SHP77 treated with DMSO at 0.1 percent for 48 hours (cell line): ENCODE data around the gene DYSF.
A peak's percentile ranks its signal among the peaks of the same experiment; 100 is the strongest.

ENCODE experiments used
- DNase-seq: peaks from one replicate; lab custom pipeline; 2025; lab: John Stamatoyannopoulos, UW

Gene DYSF

DNA sequence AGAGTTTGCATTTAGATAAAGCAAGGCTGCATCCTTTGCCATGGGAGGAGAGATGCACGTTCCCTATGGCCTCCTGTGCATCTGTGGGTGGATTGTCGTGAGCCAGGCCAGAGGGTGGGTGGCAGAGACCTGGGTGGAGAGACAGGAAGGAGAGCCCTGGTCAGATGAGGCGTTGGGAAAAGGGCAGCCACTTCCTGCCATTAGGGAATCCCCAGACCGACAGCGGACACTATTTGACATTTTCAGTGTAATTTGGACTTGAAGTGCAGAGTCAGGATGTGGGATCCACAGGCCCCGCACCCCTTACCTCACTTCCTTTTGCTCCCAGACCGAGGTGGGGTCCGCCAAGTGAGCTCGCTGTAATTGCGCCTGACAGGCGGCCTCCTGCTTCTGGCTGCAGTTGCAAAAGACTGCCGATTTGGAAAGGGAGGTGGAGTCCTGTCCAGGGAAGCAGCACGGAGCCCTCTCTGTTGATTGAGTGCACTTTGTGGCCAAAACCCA is 150.0 kb downstream of the DYSF start:
- DNase-seq: no peak

GRCh38 chr2:71603851-71604725 is 150.7 kb downstream of the DYSF start:
- DNase-seq: no peak

- DNase-seq: no peak
Measured at GRCh38 chr2:71604726-71605120, 151.4 kb downstream of the DYSF start.

GRCh38 chr2:71605173-71605641 is 151.8 kb downstream of the DYSF start:
- no peak for DNase-seq

DNA sequence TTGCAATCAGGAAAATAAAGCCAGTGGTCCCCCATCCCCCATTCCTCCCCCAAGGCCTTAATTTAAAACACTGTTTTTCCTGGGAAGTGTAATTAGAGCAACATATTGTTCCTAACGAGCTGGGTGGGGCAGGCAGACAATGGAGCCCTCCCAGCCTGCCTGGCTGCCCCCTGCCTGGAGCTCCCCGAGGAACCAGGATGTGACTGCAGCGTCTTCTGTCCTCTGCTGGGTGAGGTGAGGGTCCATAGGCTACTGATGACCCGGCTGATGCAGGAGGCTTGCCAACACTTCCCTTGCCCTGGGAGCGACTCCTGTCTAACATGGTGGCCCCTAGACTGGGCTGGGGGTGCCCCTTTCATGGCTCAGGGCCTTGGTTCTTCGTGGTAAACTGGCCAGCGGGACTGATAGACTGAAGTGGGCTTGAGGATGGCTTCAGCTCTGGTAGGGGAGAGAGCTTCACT is 152.4 kb downstream of the DYSF start:
- DNase-seq: no peak

DNA sequence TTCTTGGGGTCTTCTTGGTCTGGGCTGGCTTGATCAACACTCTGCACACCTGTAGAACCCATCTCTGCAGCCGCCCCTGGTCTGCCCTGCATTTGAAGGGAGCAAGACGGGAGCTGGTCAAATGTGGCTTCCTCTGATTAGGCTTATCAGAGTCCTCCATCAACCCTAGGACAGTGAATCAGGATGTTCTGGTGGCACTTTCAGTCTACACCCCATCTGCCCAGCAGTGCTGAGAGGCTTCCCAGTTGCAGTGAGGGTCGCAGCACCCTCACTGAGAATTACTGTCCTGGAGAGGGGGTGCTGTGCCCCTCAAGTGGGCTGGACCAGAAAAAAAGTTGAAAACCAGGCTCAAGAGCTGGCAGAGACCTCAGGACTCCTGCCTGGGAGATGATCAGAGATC is 152.9 kb downstream of the DYSF start:
- DNase-seq: no peak

DNA sequence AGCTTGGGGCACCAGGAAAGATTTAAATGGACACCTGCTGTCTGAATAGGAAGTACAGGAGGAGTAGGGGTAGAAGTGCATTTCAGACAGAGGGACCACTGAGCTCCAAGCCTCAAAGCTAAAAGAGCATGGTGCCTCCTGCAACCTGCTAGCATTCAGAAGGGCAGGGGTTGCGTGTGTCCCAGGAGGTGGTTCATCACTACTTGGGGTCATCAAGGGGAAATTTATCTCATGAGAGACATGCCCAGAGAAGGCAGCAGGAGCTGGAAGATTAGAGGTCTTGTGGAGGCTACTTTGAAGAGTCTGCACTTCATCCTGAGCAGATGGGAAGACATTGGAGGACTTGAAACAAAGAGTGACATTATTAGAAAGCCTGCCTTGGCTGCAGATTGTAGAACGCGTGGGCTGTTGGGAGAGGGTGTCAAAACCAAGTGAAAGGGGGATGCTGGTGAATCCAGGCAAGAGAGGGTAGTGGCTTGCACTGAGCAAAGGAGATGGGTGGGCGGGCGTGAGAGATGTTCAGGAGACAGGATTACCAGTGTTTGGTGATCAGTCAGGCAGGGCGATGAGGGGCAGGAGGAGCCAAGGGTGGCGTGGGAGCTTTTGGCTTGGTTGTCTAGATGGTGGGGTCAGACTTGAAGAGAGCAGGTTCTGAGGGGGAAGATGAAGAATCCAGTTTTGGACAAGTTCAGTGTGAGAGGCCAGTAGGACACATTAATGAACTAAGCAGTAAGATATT is 154.0 kb downstream of the DYSF start:
- DNase-seq: no peak

GRCh38 chr2:71608034-71608433 is 154.7 kb downstream of the DYSF start:
- DNase-seq: no peak

GRCh38 chr2:71608441-71608840 is 155.1 kb downstream of the DYSF start:
- DNase-seq: no peak

- no peak for DNase-seq
Measured at GRCh38 chr2:71609029-71609428, 155.7 kb downstream of the DYSF start.

DNA sequence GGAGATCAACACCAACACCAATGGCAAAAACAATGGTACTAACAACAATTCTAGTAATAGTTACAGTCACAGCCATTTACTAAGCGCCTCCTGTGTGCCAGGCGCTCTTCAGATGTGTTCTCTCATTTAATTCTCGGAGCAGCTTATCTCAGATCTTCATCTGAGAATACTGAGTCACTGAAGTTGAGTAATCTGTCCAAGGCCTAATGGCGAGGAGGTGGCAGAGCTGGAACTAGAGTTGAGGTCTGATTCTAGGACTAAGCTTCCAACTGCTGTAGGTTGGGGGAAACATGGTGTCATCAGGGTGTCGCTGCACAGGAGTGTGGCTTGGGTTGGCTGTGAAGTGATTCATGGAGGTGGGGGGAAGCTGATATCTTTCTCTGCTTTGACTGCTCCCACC is 156.1 kb downstream of the DYSF start:
- DNase-seq: no peak

- peak; percentile 6 for DNase-seq
Measured at GRCh38 chr2:71609958-71610357, 156.6 kb downstream of the DYSF start.

DNA sequence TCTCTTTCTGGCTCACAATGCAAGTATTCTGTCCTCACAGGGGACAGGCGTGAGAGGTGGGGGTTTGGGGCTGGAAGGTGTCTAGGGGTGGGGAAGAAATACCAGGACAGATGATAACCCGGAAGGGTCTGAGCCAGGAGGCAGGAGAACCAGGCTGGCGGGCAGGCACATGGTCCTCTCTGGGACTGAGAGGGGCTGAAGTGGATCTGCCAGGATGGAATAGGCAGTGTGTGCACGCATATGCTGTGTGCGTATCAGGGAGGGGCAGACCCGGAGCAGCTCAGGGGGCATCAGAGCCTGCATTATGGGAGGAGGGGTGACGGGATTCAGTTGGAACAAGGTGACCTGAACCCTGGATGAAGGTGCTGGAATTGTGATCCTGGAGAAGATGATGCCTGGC is 157.3 kb downstream of the DYSF start:
- DNase-seq: no peak

GRCh38 chr2:71611247-71611646 is 157.9 kb downstream of the DYSF start:
- no peak for DNase-seq

DNA sequence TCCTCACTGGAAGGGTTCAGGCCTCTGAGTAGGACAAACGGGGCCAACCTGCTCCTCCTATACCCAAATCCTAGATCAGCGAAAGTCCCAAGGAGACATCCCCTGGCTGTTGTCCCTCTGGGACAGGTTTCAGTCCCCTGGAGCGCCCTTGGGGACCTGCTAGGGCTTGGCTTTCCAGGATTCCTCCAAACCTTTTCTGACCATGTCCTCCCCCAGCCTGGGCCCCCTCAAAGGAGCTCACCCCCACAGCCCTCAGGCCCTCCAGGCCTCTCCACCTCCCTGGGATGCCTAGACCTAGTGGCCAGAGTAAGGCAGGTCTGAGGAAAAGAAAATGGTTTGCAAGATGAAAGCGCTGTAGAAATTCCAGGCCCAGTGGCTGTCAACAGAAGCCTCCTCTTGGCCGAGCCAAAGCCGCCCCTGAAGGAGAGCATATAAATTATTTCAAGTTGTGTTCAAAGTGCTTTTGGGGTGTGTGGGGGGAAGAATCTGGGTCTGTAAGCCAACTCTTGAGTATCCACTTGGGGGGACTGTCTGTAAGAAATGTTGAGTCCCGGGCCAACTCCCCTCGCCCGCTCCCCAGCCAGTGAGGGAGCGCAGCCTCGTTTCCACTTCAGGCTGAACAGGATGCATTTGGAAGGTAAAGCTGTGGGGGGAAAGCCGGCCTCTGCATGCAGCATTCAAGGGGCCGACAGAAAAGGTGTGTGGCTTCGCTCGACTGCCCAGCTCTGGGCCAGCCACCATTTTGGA is 158.6 kb downstream of the DYSF start:
- DNase-seq: no peak

- DNase-seq: no peak
Measured at GRCh38 chr2:71612581-71613402, 159.4 kb downstream of the DYSF start.

DNA sequence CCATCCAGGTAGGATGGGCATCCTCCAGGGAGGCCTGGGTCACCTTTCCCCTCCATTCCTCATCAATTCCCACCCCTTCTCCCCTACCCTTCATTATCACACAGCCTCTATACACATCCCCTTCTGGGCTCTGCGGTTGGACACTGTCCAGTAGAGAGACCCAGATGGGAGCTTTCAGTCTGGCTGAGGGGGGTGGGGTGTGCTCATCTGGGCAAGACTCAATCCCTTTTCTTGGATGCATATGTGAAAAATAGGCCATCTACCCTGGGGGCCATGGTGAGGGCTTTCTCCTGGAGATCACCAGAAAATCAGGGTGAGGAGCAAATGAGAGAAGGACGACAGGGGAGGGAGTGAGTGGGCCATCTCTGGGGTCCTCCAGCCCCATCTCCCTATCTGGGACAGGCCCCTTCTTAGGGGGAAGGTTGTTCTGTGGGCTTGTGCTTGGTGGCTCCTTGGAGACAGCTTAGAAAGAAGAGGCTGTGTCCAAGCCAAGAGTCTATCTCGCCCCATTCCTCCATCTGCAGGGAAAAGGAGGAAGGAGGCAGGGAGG is 160.1 kb downstream of the DYSF start:
- DNase-seq: no peak

DNA sequence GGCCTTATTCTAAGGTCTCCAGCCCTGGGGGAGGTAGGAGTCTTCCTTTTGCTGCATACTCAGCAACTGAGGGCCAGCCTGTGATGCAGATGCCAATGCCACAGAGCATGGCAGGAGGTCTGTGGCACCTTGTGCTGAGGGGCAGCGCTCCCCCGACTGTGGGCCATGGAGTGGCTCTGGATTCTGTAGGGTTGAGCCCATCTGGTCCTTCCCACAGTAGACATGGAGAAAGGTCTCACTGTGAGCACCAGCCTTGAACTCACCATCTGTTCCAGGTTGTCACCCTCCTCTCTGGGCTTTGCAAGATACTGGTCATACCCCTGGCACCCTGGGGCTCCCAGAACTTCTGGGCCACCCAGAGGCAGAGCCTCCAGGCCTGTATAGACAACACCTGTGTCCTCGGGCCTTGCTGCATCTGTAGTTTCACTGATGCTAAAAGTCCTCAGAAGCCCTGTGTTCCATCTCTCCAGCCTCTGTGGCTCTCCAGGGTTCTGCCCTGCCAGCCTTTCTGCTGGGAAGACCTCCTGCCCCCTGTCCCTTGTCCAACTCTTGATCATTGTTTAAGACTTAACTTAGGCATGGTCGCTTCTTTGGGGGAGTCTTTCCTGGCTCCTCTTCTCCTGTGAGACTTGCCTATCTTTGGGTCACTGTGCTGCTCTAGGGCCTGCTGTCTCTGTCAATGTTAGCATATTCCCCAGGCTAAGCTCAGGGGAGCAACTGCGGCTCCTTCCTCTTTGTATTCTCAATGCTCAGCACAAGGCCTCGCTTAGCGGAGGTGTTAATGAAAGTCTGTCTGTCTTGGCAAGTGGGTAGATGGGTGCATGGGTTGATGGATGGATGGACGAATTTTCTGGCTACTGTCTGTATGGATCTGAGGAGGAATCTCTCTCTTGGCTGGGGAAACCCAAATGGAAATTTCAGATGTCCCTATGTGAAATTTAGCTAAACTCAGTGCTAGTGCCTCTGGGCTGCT is 160.9 kb downstream of the DYSF start:
- no peak for DNase-seq

- no peak for DNase-seq
Measured at GRCh38 chr2:71614976-71615766, 161.8 kb downstream of the DYSF start.
